ENCODE measurements around the gene PGGT1B. TPM values are rescaled to one million over a fixed set of nuclear protein-coding genes. Genes with fewer than 3 reads are reported as not detected.

Gene PGGT1B
- total and polyA plus RNA-seq, 12 donors, result 2.0 to 31.7 (median 28.0) TPM

DNA sequence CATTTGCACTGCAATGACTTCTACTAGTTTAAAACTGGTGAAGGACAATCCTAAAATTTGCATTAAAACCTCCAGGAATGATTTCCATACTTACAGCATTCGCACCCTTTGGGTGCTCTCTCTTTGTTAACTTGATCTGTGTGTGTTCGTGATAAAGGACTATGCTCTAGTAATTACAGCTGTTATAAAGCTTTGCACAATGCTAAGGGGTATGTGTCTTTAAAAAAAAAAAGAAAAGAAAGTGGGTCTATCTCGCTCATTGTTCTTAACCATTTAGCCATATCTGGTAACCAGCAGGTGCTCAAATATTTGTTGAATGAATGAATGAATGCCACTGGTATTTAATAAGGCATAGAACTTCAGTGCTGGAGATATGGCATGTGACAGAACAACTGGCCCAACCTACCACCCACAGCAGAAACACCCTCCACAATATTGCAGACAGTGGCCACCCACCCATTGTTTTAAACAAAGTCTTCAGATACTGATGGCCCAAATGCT lies 101.7 kb downstream of the PGGT1B start:
- 86 to 90% methylated on average over 3 of the region's 3 CpGs for WGBS, 2 donors
- peaks cover 0 to 5% (median 0%) of the 10 kb centered on the region in 11 donors for H3K9me3 ChIP-seq
- H3K27me3 ChIP-seq, result peaks cover 0 to 48% (median 37%) of the 10 kb centered on the region in 7 donors
- ATAC-seq (no peak), DNase-seq (no peak)
- H3K27ac ChIP-seq, result no peak overlapping the region
- no peak for TF ChIP-seq CTCF (IDR thresholded peaks at IDR 0.05)
- H3K4me3 ChIP-seq, result no peak overlapping the region
- H3K4me1 ChIP-seq, result no peaks in the 10 kb centered on the region
- no peaks in the 10 kb centered on the region for H3K36me3 ChIP-seq
- intact Hi-C loops (cut with DNase I), result no loop called here

Other genes with a start within 250 kb of the PGGT1B start
- 1 to 10 TPM in 1 of 10 donors, under 1 TPM in 9; 0.06 to 2.2 (median 0.35) TPM for gene TRIM36, start 93.0 kb downstream of the PGGT1B start, total RNA-seq
- under 1 TPM; 0.22 to 0.44 TPM for gene TRIM36, start 93.0 kb downstream of the PGGT1B start, polyA plus RNA-seq
- gene CCDC112, start 33.8 kb upstream of the PGGT1B start, total RNA-seq, result 1 to 10 TPM; 3.3 to 7.5 (median 4.8) TPM
- gene CCDC112, start 33.8 kb upstream of the PGGT1B start, polyA plus RNA-seq, result 10 to 100 TPM in 1 of 2 donors, 1 to 10 TPM in 1; 3.0 to 10.8 TPM

All from heart right ventricle (tissue), 16 donors.